K562 (cell line): ENCODE measurements around the gene AK2. TPM values are rescaled to one million over a fixed set of nuclear protein-coding genes. Genes with fewer than 3 reads are reported as not detected.

Experiments
- ARNT ChIP-seq, 2 experiments: fragments of 450-650 bp; IDR thresholded peaks; 2 replicates each; pipeline ENCODE4 v1.6.1; 2016; ENCODE audit warnings: mild to moderate bottlenecking in 1 of 2
- CBX1 ChIP-seq: sonication (generic); IDR thresholded peaks from 2 replicates; pipeline ENCODE4 v1.6.1; 2016; ENCODE audit warnings: antibody characterized with exemption, low read depth, mild to moderate bottlenecking
- CBX2 ChIP-seq: fragments of 200-600 bp; sonication (generic); IDR thresholded peaks from one replicate; pipeline ENCODE4 v1.6.1; 2012; ENCODE audit warnings: mild to moderate bottlenecking, low read length, inconsistent platforms; ENCODE audit not compliant: insufficient read depth, poor library complexity, severe bottlenecking
- CCNT2 ChIP-seq: IDR thresholded peaks from 2 replicates; pipeline ENCODE4 v1.6.1; 2011; ENCODE audit warnings: borderline replicate concordance, low read depth, mild to moderate bottlenecking, moderate library complexity, mixed read lengths, low read length; ENCODE audit not compliant: insufficient read length; ENCODE audit errors: extremely low read depth
- EGR1 ChIP-seq: fragments of 450-650 bp; conservative IDR thresholded peaks from 2 replicates; pipeline ENCODE4 v1.6.1; 2017; ENCODE audit warnings: mild to moderate bottlenecking
- FOXA3 ChIP-seq, 2 experiments: fragments of 450-650 bp in 1 of 2; sonication (generic) in 1 of 2; formaldehyde crosslinking; IDR thresholded peaks in 1 of 2; conservative IDR thresholded peaks in 1 of 2; 2 replicates each; pipeline versions ENCODE4 v1.4.0 to v1.8.0; 2020 to 2022; ENCODE audit warnings: mild to moderate bottlenecking in 2 of 2, missing genetic modification reagents in 1 of 2
- GABPA ChIP-seq: fragments of 200-800 bp; sonication (Bioruptor generic); conservative IDR thresholded peaks from 2 replicates; pipeline ENCODE4 v1.6.1; 2016; ENCODE audit warnings: low read depth, missing genetic modification characterization, missing compliant biosample characterization
- ILF3 ChIP-seq: fragments of 450-650 bp; IDR thresholded peaks from 2 replicates; pipeline ENCODE4 v1.6.1; 2018; ENCODE audit warnings: antibody characterized with exemption, mild to moderate bottlenecking, moderate library complexity, borderline replicate concordance
- KAT2B ChIP-seq: IDR thresholded peaks from one replicate; pipeline ENCODE4 v1.6.1; 2012; ENCODE audit warnings: low read depth, mild to moderate bottlenecking, control low read depth, inconsistent platforms, low read length, moderate library complexity
- RBM34 ChIP-seq: fragments of 200-400 bp; formaldehyde crosslinking; IDR thresholded peaks from 2 replicates; pipeline ENCODE4 v1.6.1; 2018; ENCODE audit warnings: low read length, borderline replicate concordance; ENCODE audit not compliant: insufficient read depth
- RNF2 ChIP-seq: sonication (generic); IDR thresholded peaks from 2 replicates; pipeline ENCODE4 v1.6.1; 2016
- SPI1 ChIP-seq: IDR thresholded peaks from 2 replicates; pipeline ENCODE4 v1.6.1; 2011; ENCODE audit warnings: low read depth, low read length, control low read depth, borderline replicate concordance
- TBL1XR1 ChIP-seq, 2 experiments: IDR thresholded peaks; 2 replicates each; pipeline ENCODE4 v1.6.1; 2012; ENCODE audit warnings: improper control_type of control experiment in 2 of 2, low read length in 2 of 2, mild to moderate bottlenecking in 1 of 2
- ZBTB17 ChIP-seq: fragments of 450-650 bp; formaldehyde crosslinking; IDR thresholded peaks from 2 replicates; pipeline ENCODE4 v1.4.0; 2020; ENCODE audit warnings: mild to moderate bottlenecking
- ZFX ChIP-seq: sonication (generic); formaldehyde crosslinking; IDR thresholded peaks from 2 replicates; pipeline ENCODE4 v1.8.0; 2022; ENCODE audit warnings: mild to moderate bottlenecking, missing genetic modification reagents, moderate library complexity
- ZNF146 ChIP-seq: IDR thresholded peaks from one replicate; pipeline ENCODE4 v1.6.1; 2018; ENCODE audit warnings: missing compliant biosample characterization; ENCODE audit not compliant: unreplicated experiment
- ZNF24 ChIP-seq: fragments of 450-650 bp; IDR thresholded peaks from 2 replicates; pipeline ENCODE4 v1.6.1; 2016
- ZNF3 ChIP-seq: fragments of 250-450 bp; sonication (Bioruptor Pico); IDR thresholded peaks from 2 replicates; pipeline ENCODE4 v1.5.0; 2021; ENCODE audit warnings: mild to moderate bottlenecking, moderate library complexity
- ZNF561 ChIP-seq: fragments of 450-650 bp; formaldehyde crosslinking; conservative IDR thresholded peaks from 2 replicates; pipeline ENCODE4 v1.4.0; 2020; ENCODE audit warnings: mild to moderate bottlenecking, moderate library complexity
- polyA plus RNA-seq, 8 experiments: library from polyadenylated mRNA; depleted of rRNA in 4 of 8; stranded (reverse) in 5 of 8; unstranded in 3 of 8; fragments of >200 nt; fragmentation: Nextera tagmentation in 2 of 8; fragmentation: Illumina TruSeq in 1 of 8; extraction: Ambion mirVana in 2 of 8; extraction: Trizol in 1 of 8; gene quantifications; 2 replicates each; pipeline versions ENCODE4 v1.2.1 to v1.2.3, GENCODE V29; 2011 to 2014; ENCODE audit warnings: inconsistent platforms in 1 of 8, missing spikeins in 1 of 8
- total RNA-seq, 7 experiments: library from RNA; depleted of rRNA in 6 of 7; stranded (reverse); fragments of >200 nt in 6 of 7; fragmentation: Illumina TruSeq in 2 of 7; extraction: Trizol in 2 of 7; gene quantifications; 2 replicates each; pipeline versions ENCODE4 v1.2.1 to v1.2.3, GENCODE V29; 2011 to 2021; ENCODE audit warnings: low replicate concordance in 1 of 7
- TF ChIP-seq, protein P1 (sequence below), 2 experiments: fragments of 150-350 bp in 1 of 2; IDR thresholded peaks; 2 replicates each; pipeline ENCODE4 v1.6.1; 2012 to 2016; ENCODE audit warnings: low read depth in 2 of 2, low read length in 2 of 2, mild to moderate bottlenecking in 1 of 2, moderate library complexity in 1 of 2
- TF ChIP-seq, protein P2 (sequence below), 2 experiments: fragments of 450-650 bp in 1 of 2; sonication (generic) in 1 of 2; formaldehyde crosslinking; conservative IDR thresholded peaks; 2 replicates each; pipeline versions ENCODE4 v1.4.0 to v1.8.1; 2020 to 2022; ENCODE audit warnings: mild to moderate bottlenecking in 1 of 2, missing genetic modification reagents in 1 of 2
- TF ChIP-seq, protein P3 (sequence below): IDR thresholded peaks from 2 replicates; pipeline ENCODE4 v1.6.1; 2014; ENCODE audit warnings: antibody characterized with exemption

The AK2 gene
- total and polyA plus RNA-seq, 9 of the 15 experiments (the other 6 are each of a cell fraction or from before 2014, with no cell fraction given), result 105 to 1,050 (median 509) TPM

DNA sequence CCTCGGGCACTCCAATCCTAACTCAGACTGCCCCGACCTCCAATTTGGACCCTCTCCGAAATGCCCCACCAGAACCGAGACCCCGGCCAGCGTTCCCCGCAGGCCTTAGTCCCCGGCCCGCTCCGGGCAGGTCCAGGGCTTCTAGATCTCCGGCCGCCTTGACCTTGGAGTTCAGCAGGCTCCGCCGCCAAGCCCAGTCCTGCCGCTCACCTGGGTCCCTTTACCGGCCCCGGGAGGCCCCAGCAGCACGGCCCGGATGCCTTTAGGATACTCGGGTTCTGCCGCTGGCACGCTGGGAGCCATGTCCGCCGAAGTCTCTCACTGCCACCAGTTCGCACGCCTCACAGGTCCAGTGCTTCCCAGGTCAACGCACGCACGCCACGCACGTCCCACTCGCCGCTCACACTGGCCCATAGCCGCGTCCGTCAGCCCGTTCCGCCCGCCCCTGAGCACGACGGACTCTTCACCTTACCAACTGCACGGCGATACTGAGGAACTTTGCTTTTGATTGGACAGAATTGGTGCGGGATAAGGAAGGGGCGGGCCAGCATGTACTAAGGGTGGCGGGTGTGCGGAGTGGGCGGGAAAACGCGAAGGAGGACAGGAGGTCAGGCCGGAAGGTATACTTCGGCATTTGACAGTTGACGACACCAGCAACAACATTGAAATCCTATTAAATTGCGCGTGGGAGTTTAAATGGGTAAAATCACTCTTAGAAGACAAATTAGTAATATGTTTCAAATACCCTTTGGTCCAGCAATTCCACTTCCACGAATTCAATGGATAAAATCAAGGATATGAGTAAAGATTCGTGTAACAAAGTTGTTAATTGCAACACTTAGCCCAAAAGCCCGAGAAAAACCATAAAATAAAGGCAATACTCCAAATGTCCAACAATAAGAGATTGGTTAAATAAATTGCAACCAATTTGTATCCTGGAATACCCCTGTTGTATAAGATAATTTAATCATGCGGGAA lies at the start of gene AK2 (continued):
- TF ChIP-seq ZNF24 (peak; percentile 5; the same call in 1 of the 2 replicates), ZFX (CRISPR knock-in tag) (peak; percentile 70), FOXA3 (CRISPR knock-in tag; conservative IDR thresholded peaks at IDR 0.05 in 1 of 2, IDR thresholded peaks at IDR 0.05 in 1 of 2) (peak in 1 of 2 experiments; percentile 83; a peak in 1 of 4 replicates), ILF3 (no peak), TBL1XR1 (IDR thresholded peaks at IDR 0.05; ENCODE audit: low read length in 2 of 2) (0 out of 4 replicates have a peak, but pooled peaks of 1 of the 2 experiments have one; percentile 9), ZNF146 (CRISPR knock-in tag) (no peak), ZNF3 (CRISPR knock-in tag) (no peak), CBX2 (no peak), KAT2B (no peak), SPI1 (peak; percentile 24; the same call in 1 of the 2 replicates), CBX1 (no peak; the same call in 1 of the 2 replicates), ARNT (IDR thresholded peaks at IDR 0.05) (peak in 1 of 2 experiments; percentile 51; a peak in 3 of 4 replicates), GABPA (peak; percentile 92), ZBTB17 (no peak), RNF2 (peak; percentile 99), EGR1 (peak; percentile 95), RBM34 (no peak), ZNF561 (CRISPR knock-in tag) (no peak), CCNT2 (no peak)
- TF ChIP-seq, protein P1, sequence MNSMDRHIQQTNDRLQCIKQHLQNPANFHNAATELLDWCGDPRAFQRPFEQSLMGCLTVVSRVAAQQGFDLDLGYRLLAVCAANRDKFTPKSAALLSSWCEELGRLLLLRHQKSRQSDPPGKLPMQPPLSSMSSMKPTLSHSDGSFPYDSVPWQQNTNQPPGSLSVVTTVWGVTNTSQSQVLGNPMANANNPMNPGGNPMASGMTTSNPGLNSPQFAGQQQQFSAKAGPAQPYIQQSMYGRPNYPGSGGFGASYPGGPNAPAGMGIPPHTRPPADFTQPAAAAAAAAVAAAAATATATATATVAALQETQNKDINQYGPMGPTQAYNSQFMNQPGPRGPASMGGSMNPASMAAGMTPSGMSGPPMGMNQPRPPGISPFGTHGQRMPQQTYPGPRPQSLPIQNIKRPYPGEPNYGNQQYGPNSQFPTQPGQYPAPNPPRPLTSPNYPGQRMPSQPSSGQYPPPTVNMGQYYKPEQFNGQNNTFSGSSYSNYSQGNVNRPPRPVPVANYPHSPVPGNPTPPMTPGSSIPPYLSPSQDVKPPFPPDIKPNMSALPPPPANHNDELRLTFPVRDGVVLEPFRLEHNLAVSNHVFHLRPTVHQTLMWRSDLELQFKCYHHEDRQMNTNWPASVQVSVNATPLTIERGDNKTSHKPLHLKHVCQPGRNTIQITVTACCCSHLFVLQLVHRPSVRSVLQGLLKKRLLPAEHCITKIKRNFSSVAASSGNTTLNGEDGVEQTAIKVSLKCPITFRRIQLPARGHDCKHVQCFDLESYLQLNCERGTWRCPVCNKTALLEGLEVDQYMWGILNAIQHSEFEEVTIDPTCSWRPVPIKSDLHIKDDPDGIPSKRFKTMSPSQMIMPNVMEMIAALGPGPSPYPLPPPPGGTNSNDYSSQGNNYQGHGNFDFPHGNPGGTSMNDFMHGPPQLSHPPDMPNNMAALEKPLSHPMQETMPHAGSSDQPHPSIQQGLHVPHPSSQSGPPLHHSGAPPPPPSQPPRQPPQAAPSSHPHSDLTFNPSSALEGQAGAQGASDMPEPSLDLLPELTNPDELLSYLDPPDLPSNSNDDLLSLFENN (IDR thresholded peaks at IDR 0.05; ENCODE audit: low read depth in 2 of 2, low read length in 2 of 2), result 0 out of 4 replicates have a peak, but pooled peaks of 1 of the 2 experiments have one; percentile 43
- TF ChIP-seq, protein P2, sequence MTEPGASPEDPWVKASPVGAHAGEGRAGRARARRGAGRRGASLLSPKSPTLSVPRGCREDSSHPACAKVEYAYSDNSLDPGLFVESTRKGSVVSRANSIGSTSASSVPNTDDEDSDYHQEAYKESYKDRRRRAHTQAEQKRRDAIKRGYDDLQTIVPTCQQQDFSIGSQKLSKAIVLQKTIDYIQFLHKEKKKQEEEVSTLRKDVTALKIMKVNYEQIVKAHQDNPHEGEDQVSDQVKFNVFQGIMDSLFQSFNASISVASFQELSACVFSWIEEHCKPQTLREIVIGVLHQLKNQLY (CRISPR knock-in tag; conservative IDR thresholded peaks at IDR 0.05), result peak; percentile 16 to 83; a peak in 1 of 4 replicates
- TF ChIP-seq, protein P3, sequence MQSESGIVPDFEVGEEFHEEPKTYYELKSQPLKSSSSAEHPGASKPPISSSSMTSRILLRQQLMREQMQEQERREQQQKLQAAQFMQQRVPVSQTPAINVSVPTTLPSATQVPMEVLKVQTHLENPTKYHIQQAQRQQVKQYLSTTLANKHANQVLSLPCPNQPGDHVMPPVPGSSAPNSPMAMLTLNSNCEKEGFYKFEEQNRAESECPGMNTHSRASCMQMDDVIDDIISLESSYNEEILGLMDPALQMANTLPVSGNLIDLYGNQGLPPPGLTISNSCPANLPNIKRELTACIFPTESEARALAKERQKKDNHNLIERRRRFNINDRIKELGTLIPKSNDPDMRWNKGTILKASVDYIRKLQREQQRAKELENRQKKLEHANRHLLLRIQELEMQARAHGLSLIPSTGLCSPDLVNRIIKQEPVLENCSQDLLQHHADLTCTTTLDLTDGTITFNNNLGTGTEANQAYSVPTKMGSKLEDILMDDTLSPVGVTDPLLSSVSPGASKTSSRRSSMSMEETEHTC, result no peak
